HG02943 (cell line): ENCODE data around the gene HMHB1.

Experiments used
- ATAC-seq: cut with Tn5 transposase; IDR thresholded peaks from one replicate; pipeline ENCODE4 v1.9.1; 2021; ENCODE audit warnings: mild to moderate bottlenecking, low read depth, moderate library complexity; ENCODE audit not compliant: unreplicated experiment

The HMHB1 gene

GRCh38 chr5:143812085-143812705 is at the start of gene HMHB1:
Gene HMHB1, plus strand, starts transcription at chr5:143812161.
- no peak for ATAC-seq

DNA sequence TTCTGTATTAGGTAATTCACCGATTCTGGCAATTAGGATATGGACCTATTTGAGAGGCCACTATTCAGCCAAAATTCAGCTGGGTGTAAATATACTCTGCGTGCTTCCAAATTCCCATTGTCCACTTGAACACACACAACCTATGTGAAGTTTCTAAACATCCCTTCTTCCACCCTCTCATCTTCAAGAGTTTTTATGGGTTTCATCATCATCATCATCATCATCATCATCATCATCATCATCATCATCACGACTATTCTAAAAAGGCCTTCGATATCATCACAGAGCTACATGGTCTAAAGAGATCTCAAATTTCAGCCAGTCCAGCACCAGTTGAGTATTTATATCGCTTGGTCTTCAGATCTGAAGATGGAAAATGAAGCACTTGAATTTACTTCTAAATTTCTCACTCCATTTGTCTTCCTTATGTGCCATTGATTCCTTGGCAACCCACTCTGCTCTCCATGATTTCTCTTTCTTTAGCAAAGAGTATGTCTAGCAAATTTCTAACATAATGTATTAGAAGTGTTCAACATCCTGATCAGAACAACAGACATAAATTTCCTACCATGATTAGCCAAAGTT is 49.2 kb upstream of the HMHB1 start:
- ATAC-seq: no peak

GRCh38 chr5:143767162-143767561 is 44.8 kb upstream of the HMHB1 start:
- no peak for ATAC-seq

GRCh38 chr5:143769026-143769786 is 42.8 kb upstream of the HMHB1 start:
- no peak for ATAC-seq

DNA sequence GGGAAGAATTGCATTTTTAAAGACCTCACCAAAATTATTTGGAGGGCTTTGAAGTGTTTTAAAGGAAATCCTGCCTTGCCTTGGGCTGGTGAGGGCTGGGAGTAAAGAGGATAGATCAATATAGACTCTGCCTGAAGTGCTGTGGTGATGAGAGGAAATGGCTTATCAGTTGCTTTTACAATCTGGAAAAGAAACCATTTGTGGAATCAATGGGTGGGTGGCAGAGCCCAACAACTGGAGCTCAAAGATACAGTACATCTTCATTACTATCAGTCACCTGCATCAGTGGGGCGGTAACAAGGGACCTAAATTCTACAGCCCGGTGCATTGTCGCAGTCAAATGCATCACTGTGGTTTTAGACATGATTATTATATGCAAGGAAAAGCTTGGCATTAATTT is 41.5 kb upstream of the HMHB1 start:
- no peak for ATAC-seq

DNA sequence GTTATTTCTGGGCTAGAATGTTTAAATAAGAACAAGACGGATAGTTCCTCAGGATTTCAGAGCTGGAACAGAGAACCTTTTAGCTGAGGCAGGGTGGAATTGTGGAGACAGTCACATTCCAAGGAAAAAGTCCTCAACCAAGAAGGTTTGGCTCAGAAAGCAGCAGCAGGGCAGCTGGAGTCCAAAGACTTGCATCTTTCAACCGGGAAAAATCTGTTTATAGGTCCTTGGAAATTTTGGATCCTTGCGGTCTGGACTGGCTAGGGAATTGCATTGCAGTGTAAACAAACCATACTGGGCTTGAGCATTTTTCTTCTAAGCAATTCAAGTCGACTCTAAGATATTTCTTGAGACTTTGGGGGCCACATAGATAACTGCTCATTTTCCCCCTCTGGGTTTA is 40.8 kb upstream of the HMHB1 start:
- no peak for ATAC-seq

DNA sequence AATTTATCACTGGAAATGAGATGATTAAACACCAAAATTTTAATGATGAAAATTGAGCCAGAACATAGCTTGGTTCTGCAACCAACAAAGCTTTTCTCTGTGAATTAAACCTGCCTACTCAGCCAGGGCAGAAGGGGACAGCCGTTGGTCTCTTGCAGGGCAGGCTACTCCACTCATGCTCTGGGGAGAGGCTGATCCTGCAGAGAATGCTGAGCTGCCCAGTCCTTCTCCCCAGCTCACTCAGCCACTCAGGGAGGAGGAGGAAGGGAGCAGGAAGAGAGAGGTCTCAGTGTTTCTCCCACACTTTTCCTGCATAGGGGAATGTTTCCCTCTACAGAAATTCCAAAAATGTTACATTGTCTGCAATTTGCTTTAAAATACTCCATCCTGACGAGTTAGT is 40.4 kb upstream of the HMHB1 start:
- ATAC-seq: no peak

DNA sequence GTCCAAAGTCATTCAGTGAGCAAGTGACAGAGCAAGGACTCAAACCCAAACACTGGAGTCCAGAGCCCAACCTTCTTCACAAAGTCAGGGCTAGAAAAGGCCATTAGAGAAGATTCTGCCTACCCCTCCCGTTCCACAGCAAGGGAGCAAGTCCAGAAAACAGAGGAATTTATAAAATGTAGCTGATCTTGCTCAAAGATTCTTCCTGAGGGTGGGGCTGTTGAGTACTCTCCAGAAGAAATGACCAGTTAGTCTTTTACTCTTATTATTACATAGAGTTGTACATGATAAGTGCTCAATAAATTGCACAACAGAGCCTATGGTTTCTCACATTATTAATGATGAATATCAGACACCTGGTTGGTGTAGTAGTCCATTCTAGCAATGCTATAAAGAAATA is 39.3 kb upstream of the HMHB1 start:
- ATAC-seq: no peak

- ATAC-seq: no peak
These were observed 36.7 kb upstream of the HMHB1 start for GRCh38 chr5:143775258-143775657.

DNA sequence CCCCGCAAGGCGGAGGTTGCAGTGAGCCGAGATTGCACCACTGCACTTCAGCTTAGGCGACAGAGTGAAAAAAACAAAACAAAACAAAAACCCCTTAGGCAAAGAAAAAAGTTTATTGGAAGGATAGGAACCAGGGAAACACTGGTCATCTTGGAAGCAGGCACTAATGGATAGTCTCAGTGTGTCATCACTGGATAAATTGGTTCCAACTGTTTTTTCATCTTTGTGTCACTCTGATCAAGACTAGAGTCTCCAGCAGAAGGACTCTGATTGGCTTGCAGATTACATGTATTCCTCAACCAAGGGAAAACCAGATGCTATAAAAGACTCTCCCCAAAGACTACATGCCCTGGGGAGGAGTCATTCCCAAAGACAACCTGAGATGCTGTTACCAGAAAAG is 35.0 kb upstream of the HMHB1 start:
- ATAC-seq: no peak

- no peak for ATAC-seq
These were observed 32.5 kb upstream of the HMHB1 start for GRCh38 chr5:143779506-143779905.

- ATAC-seq: no peak
These were observed 29.9 kb upstream of the HMHB1 start for GRCh38 chr5:143781993-143782520.

DNA sequence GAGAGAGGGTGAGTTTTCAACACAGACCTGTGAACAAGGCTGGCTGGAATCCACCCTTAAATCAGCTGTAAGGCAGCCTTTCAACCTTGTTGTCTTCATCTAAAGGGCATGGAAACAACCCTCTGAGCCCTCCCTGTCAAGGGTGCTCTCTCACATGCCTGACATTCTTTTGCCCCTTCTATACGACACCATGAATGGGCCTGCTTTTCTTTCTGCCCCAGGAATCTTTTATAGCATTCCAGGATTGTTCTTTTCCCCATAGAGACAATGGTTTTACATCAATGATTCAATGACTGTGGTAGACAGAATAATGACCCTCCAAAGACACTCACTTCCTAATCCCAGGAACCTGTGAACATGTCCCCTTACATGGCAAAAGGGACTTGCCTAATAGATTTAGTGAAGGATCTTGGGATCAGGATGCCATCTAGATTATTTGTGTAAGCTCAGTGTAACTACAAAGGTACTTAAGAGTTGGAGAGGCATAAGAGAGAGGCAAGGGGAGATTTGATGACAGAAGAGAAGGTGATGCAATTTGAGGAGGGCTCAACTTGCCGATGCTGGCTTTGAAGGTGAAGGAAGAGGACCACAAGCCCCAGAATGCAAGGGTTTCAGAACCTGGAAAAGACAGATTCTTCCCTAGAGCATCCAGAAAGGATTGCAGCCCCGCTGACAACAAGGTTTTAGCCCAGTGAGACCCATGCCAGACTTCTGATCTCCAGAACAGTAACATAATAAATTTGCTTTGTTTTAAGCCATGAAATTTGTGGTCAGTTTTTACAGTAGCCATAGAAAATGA is 29.2 kb upstream of the HMHB1 start:
- no peak for ATAC-seq

- no peak for ATAC-seq
These were observed 23.6 kb upstream of the HMHB1 start for GRCh38 chr5:143788401-143788800.

DNA sequence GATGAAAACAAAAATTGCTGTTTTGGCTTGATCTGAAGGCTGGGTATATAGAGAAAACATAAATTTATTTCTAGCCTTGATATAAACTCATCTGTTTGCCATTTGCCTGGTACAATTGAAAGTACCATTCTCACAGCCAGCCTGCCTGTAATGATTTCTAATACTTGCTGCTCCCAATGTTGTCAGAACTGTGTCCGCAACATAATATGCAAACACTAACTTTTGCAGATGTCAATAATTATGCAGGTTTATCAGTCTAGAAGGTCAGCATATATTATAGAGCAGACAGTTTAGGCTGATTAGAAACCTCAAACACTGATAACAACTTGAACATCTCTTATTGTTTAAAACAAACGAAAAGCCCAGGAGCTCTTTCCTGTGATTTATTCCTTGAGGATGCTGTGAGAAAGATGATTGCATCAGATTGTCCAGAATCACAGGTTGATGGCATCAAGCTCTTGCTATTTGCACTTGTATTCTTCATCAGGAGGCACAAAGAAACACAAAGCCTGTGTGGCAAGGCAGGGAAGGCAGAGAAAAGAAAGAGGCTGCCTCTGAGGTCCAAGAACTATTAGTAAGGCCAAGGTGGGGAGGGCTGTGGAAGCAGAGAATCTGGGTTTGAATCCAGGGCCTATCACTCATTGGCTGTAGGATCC is 21.4 kb upstream of the HMHB1 start:
- no peak for ATAC-seq

GRCh38 chr5:143791848-143792731 is 19.9 kb upstream of the HMHB1 start:
- ATAC-seq: peak; percentile 60

GRCh38 chr5:143793249-143793648 is 18.7 kb upstream of the HMHB1 start:
- no peak for ATAC-seq

DNA sequence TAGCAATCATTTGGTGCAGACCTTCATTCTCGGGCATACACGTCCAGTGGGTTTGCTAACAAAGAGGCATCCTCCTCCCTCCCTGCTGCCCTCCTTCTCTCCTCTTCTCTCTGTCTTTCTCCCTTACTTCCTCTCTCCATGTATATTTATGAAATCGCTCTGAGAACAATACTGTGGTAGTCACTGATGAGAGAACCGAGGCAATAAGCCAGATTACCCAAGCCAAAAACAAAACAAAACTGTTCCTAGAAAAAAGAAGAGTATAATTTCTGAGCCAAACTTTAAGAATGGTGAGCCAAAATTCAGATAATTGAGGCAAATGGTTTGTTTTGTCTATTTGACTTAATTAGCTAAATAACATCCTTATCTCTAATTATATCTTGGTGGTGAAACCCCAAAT is 15.8 kb upstream of the HMHB1 start:
- ATAC-seq: no peak

- no peak for ATAC-seq
These were observed 15.2 kb upstream of the HMHB1 start for GRCh38 chr5:143796753-143797152.
